ENCODE results near the gene MKNK2.
"Not testable (repeated sequence)": the region's sequence is repeated elsewhere in the genome, so short reads cannot be mapped to it uniquely, and the experiment has no call there.

Gene MKNK2

DNA sequence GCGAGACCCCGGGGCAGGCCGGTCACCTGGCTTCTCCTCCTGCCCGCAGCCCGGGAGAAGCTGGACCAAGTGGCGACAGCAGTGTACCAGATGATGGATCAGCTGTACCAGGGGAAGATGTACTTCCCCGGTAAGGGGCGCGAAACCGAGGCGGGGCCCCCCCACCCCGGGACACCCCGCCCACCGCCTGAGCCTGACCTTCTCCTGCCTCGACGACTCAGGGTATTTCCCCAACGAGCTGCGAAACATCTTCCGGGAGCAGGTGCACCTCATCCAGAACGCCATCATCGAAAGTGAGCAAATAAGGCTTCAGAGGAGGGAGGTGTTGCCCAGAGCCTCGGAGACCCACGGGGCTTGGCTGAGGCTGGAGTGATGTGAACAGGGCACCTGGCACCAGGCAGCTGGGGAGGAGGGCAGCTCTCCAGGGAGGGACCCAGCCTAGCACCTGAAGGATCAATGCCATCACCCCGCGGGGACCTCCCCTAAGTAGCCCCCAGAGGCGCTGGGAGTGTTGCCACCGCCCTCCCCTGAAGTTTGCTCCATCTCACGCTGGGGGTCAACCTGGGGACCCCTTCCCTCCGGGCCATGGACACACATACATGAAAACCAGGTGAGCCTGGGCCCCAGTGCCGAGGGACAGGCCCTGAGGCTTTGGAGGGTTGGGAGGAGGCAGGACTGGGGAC, 46.3 kb upstream of the MKNK2 start:
- POLR2A ChIA-PET, result no interaction called here
- DNase-seq (ENCODE audit: extremely low spot score), result no peak
- TF ChIP-seq SUZ12 (IDR thresholded peaks at IDR 0.05) (no peak), ARNT (IDR thresholded peaks at IDR 0.05) (no peak), BHLHE40 (IDR thresholded peaks at IDR 0.05; ENCODE audit: borderline replicate concordance) (no peak), CTBP1 (IDR thresholded peaks at IDR 0.05; ENCODE audit: borderline replicate concordance) (no peak), FOXA1 (IDR thresholded peaks at IDR 0.05) (no peak), TARDBP (IDR thresholded peaks at IDR 0.05) (no peak), LEF1 (IDR thresholded peaks at IDR 0.05; ENCODE audit: borderline replicate concordance) (no peak), SP1 (IDR thresholded peaks at IDR 0.05) (no peak), NFRKB (IDR thresholded peaks at IDR 0.05) (no peak), HDGF (IDR thresholded peaks at IDR 0.05; ENCODE audit: borderline replicate concordance) (no peak), FOXM1 (IDR thresholded peaks at IDR 0.05; ENCODE audit: borderline replicate concordance) (no peak), FOXK2 (IDR thresholded peaks at IDR 0.05) (no peak), ZNF384 (IDR thresholded peaks at IDR 0.05) (no peak), ELF4 (IDR thresholded peaks at IDR 0.05) (no peak), L3MBTL2 (conservative IDR thresholded peaks at IDR 0.05) (no peak)
- TF ChIP-seq, protein P1, sequence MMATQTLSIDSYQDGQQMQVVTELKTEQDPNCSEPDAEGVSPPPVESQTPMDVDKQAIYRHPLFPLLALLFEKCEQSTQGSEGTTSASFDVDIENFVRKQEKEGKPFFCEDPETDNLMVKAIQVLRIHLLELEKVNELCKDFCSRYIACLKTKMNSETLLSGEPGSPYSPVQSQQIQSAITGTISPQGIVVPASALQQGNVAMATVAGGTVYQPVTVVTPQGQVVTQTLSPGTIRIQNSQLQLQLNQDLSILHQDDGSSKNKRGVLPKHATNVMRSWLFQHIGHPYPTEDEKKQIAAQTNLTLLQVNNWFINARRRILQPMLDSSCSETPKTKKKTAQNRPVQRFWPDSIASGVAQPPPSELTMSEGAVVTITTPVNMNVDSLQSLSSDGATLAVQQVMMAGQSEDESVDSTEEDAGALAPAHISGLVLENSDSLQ (IDR thresholded peaks at IDR 0.05), result no peak
- CTCF ChIA-PET, result no interaction called here

DNA sequence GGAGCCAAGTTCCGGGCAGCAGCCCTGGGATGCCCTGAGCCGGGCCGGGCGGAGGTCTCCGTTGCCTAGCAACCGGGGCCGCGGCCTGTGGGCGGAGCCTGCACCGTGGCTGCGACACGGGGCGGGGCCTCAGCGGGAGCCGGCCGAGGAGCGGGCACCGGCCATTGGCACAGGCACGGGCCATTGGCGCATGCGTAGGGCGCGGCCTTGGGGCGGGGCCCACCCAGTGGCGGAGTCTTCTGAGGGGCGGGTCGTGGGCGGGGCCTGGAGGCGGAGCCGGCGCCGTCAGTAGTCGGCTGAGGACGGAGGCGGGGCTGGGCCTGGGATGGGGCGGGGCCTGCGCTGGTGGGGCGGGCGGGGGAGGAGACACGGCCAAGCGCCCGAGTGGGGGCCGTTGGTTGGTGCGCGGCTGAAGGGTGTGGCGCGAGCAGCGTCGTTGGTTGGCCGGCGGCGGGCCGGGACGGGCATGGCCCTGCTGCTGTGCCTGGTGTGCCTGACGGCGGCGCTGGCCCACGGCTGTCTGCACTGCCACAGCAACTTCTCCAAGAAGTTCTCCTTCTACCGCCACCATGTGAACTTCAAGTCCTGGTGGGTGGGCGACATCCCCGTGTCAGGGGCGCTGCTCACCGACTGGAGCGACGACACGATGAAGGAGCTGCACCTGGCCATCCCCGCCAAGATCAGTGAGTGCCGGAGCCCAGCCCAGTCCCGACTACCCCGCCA, 45.6 kb upstream of the MKNK2 start, which contains the start of gene IZUMO4:
Gene IZUMO4, plus strand, starts transcription at position 436 of the 723 bp plus-strand sequence. Its CDS starts 31 bp downstream, at position 467.
- CTCF ChIA-PET, result no interaction called here
- DNase-seq (ENCODE audit: extremely low spot score), result peak; percentile 99
- POLR2A ChIA-PET, result no interaction called here
- TF ChIP-seq L3MBTL2 (conservative IDR thresholded peaks at IDR 0.05) (no peak), ARNT (IDR thresholded peaks at IDR 0.05) (no peak), ELF4 (IDR thresholded peaks at IDR 0.05) (no peak), BHLHE40 (IDR thresholded peaks at IDR 0.05; ENCODE audit: borderline replicate concordance) (no peak), FOXM1 (IDR thresholded peaks at IDR 0.05; ENCODE audit: borderline replicate concordance) (no peak), SP1 (IDR thresholded peaks at IDR 0.05) (no peak), CTBP1 (IDR thresholded peaks at IDR 0.05; ENCODE audit: borderline replicate concordance) (no peak), ZNF384 (IDR thresholded peaks at IDR 0.05) (no peak)

DNA sequence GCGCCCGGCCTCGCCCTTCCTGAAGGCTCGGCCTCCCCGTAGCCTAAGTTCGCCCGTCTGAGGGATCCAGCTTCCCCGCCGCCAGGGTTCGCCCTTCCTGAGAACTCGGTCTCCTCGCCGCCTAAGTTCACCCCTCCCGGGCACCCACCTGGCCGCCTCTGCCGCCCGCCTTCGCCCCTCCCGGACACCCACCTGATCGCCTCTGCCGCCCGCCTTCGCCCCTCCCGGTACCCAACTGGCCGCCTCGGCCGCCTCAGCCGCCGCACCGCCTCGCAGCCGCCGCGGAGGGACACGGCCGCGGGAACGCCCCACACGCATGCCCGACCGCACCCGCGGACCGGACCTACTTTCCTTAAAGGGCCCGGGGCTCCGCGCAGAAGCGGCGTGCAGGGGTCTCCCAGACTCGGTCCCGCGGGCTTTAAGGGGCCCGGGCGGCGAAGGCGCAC, 45.0 kb upstream of the MKNK2 start, which contains the start of gene MOB3A:
Gene MOB3A, minus strand, starts transcription at position 293 of the 446 bp plus-strand sequence. CDS start 17,766 bp downstream, outside the sequence.
- no peak for TF ChIP-seq BHLHE40 (IDR thresholded peaks at IDR 0.05; ENCODE audit: borderline replicate concordance)
- no peak for TF ChIP-seq NFRKB (IDR thresholded peaks at IDR 0.05)
- TF ChIP-seq, protein P1 (IDR thresholded peaks at IDR 0.05), result no peak
- no peak for TF ChIP-seq FOXA1 (IDR thresholded peaks at IDR 0.05)
- no peak for TF ChIP-seq L3MBTL2 (conservative IDR thresholded peaks at IDR 0.05)
- TF ChIP-seq SP1 (IDR thresholded peaks at IDR 0.05), result no peak
- TF ChIP-seq ELF4 (IDR thresholded peaks at IDR 0.05), result no peak
- no peak for TF ChIP-seq ZNF384 (IDR thresholded peaks at IDR 0.05)
- TF ChIP-seq TARDBP (IDR thresholded peaks at IDR 0.05), result no peak
- TF ChIP-seq HDGF (IDR thresholded peaks at IDR 0.05; ENCODE audit: borderline replicate concordance), result no peak
- TF ChIP-seq SUZ12 (IDR thresholded peaks at IDR 0.05), result no peak
- TF ChIP-seq FOXM1 (IDR thresholded peaks at IDR 0.05; ENCODE audit: borderline replicate concordance), result 0 out of 2 replicates have a peak, but pooled peaks have one; percentile 49
- TF ChIP-seq LEF1 (IDR thresholded peaks at IDR 0.05; ENCODE audit: borderline replicate concordance), result no peak; the same call in 1 of the 2 replicates
- TF ChIP-seq ARNT (IDR thresholded peaks at IDR 0.05), result 0 out of 2 replicates have a peak, but pooled peaks have one; percentile 21
- no peak for TF ChIP-seq FOXK2 (IDR thresholded peaks at IDR 0.05)
- TF ChIP-seq CTBP1 (IDR thresholded peaks at IDR 0.05; ENCODE audit: borderline replicate concordance), result no peak
- CTCF ChIA-PET, result no interaction called here
- DNase-seq (ENCODE audit: extremely low spot score), result no peak
- POLR2A ChIA-PET, result interaction anchor here (0.6 kb wide), 1 partner anchor 82 kb away, joined by 3 read pairs; no protein-coding TSS in a partner anchor

DNA sequence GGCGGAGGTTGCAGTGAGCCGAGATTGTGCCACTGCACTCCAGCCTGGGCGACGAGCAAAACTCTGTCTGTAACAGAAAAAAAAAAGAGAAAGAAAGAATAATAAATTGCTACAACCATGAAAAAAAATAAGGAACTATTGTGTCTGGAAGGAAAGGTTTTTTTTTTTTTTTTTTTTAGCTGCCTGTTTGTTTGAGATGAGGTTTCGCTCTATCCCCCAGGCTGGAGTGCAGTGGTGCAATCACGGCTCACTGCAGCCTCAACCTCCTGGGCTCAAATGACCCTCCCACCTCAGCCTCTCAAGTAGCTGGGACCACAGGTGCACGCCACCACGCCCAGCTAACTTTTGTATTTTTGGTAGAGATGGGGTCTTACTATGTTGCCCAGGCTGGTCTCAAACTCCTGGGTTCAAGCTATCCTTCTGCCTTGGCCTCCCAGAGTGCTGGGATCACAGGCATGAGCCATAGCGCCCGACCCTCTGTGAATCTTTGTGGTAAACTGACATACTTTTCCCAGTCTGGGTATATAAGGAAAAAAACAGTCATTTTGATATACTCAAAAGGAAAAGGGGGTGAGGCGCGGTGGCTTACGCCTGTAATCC, 41.0 kb upstream of the MKNK2 start:
- POLR2A ChIA-PET; DNase-seq (ENCODE audit: extremely low spot score); CTCF ChIA-PET: not testable (repeated sequence)

DNA sequence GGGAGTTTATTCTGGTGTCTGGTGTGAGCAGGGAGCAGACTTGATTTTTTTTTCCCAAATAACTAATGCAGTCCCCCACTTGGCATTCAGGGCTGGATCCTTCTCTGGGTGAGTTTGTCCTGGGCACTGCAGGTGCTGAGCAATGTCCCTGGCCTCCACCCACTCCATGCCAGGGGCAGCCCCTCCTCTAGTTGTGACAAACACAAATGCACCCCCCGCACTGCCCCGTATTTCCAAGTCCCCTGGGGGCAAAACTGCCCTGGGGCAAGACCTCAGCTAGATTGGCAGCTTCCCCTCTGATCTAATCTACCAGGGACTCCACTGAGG, 38.6 kb upstream of the MKNK2 start:
- POLR2A ChIA-PET, result interaction anchor here (1.5 kb wide), 1 partner anchor 38 kb away, joined by 4 read pairs; no protein-coding TSS in a partner anchor
- CTCF ChIA-PET, result interaction anchor here (0.5 kb wide), 1 partner anchor 263 kb away, joined by 3 read pairs; no protein-coding TSS in a partner anchor
- no peak for DNase-seq (ENCODE audit: extremely low spot score)
- no peak for TF ChIP-seq HDGF (IDR thresholded peaks at IDR 0.05; ENCODE audit: borderline replicate concordance)
- TF ChIP-seq NFRKB (IDR thresholded peaks at IDR 0.05), result no peak
- TF ChIP-seq, protein P1 (IDR thresholded peaks at IDR 0.05), result no peak
- no peak for TF ChIP-seq BHLHE40 (IDR thresholded peaks at IDR 0.05; ENCODE audit: borderline replicate concordance)
- TF ChIP-seq SP1 (IDR thresholded peaks at IDR 0.05), result no peak
- no peak for TF ChIP-seq CTBP1 (IDR thresholded peaks at IDR 0.05; ENCODE audit: borderline replicate concordance)
- no peak for TF ChIP-seq FOXM1 (IDR thresholded peaks at IDR 0.05; ENCODE audit: borderline replicate concordance)
- TF ChIP-seq LEF1 (IDR thresholded peaks at IDR 0.05; ENCODE audit: borderline replicate concordance), result no peak
- TF ChIP-seq SUZ12 (IDR thresholded peaks at IDR 0.05), result no peak
- TF ChIP-seq L3MBTL2 (conservative IDR thresholded peaks at IDR 0.05), result no peak
- TF ChIP-seq ZNF384 (IDR thresholded peaks at IDR 0.05), result no peak
- no peak for TF ChIP-seq ELF4 (IDR thresholded peaks at IDR 0.05)
- no peak for TF ChIP-seq FOXK2 (IDR thresholded peaks at IDR 0.05)
- no peak for TF ChIP-seq TARDBP (IDR thresholded peaks at IDR 0.05)
- no peak for TF ChIP-seq ARNT (IDR thresholded peaks at IDR 0.05)
- TF ChIP-seq FOXA1 (IDR thresholded peaks at IDR 0.05), result no peak
